GM19372 (cell line): ENCODE data around the gene CHCHD10.

Source experiments
- ATAC-seq: cut with Tn5 transposase; IDR thresholded peaks from one replicate; pipeline ENCODE4 v1.9.1; 2021; ENCODE audit warnings: mild to moderate bottlenecking, low read depth, moderate library complexity; ENCODE audit not compliant: unreplicated experiment

The CHCHD10 gene

GRCh38 chr22:23774114-23774921, 6.5 kb upstream of the CHCHD10 start:
- ATAC-seq, result no peak

GRCh38 chr22:23773483-23774113, 5.8 kb upstream of the CHCHD10 start:
- no peak for ATAC-seq

- ATAC-seq, result no peak
Measured at GRCh38 chr22:23772649-23773473, 5.1 kb upstream of the CHCHD10 start, which contains the start of gene MMP11. MMP11 (plus strand) TSS chr22:23772849; CDS start chr22:23772871, 22 bp downstream.

GRCh38 chr22:23772315-23772648, 4.5 kb upstream of the CHCHD10 start:
- no peak for ATAC-seq

- ATAC-seq, result no peak
Measured at GRCh38 chr22:23769321-23769965, 1.7 kb upstream of the CHCHD10 start.

- no peak for ATAC-seq
Measured at GRCh38 chr22:23767303-23767672, 484 bp downstream of the CHCHD10 start.

- ATAC-seq, result no peak
Measured at GRCh38 chr22:23764899-23765881, 2.6 kb downstream of the CHCHD10 start.

- ATAC-seq, result no peak
Measured at GRCh38 chr22:23763954-23764353, 3.8 kb downstream of the CHCHD10 start.

- ATAC-seq, result no peak
Measured at GRCh38 chr22:23763579-23763945, 4.2 kb downstream of the CHCHD10 start.

GRCh38 chr22:23762842-23763578, 4.8 kb downstream of the CHCHD10 start, which contains the start of gene C22orf15:
C22orf15 (plus strand) TSS chr22:23762990; CDS start chr22:23763307, 317 bp downstream.
- ATAC-seq, result no peak

- no peak for ATAC-seq
Measured at GRCh38 chr22:23760056-23760455, 7.7 kb downstream of the CHCHD10 start.

- no peak for ATAC-seq
Measured at GRCh38 chr22:23759566-23759965, 8.2 kb downstream of the CHCHD10 start.

- ATAC-seq, result no peak
Measured at GRCh38 chr22:23756891-23757290, 10.9 kb downstream of the CHCHD10 start.

- ATAC-seq, result no peak
Measured at GRCh38 chr22:23755711-23756110, 12.1 kb downstream of the CHCHD10 start.

GRCh38 chr22:23754980-23755636, 12.7 kb downstream of the CHCHD10 start:
- no peak for ATAC-seq

- no peak for ATAC-seq
Measured at GRCh38 chr22:23754220-23754919, 13.4 kb downstream of the CHCHD10 start, which contains the start of gene VPREB3. VPREB3 (minus strand) TSS chr22:23754425; CDS start chr22:23754363, 62 bp downstream.

GRCh38 chr22:23753385-23753784, 14.4 kb downstream of the CHCHD10 start:
- no peak for ATAC-seq

- no peak for ATAC-seq
Measured at GRCh38 chr22:23752750-23753149, 15.0 kb downstream of the CHCHD10 start.
